GM18520 (cell line): ENCODE results near the gene KCNQ1.

Experiments
- ATAC-seq: cut with Tn5 transposase; IDR thresholded peaks from one replicate; pipeline ENCODE4 v1.9.1; 2021; ENCODE audit not compliant: unreplicated experiment

The KCNQ1 gene

DNA sequence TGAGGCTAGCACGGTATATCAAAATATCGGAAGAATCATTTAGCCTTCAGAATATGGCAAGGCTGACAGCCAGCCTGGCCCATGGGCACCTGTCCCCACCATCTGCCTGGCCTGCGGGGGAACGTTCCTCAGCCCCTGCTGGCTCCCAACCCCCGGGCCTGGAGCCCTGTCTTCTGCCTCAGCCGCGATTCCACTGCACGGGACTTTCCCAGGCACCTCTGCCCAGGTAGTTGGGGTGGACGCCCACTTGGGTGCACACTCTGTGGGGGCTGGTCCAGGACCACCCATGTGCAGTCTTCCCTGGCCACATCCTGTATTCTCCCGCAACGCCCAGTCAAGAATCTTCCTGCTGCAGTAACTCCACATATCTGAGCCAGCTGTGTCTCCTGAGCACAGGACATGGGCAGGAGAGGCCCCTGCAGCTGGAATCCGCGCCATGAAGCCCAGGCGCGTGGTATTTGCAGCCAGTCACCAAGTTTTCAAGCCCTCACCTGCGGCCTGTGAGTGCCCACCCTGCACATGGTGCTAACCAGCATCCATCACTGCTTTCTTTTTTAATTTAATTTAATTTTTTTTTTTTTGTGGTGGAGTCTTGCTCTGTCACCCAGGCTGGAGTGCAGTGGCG, 77.9 kb downstream of the KCNQ1 start:
- ATAC-seq: no peak

DNA sequence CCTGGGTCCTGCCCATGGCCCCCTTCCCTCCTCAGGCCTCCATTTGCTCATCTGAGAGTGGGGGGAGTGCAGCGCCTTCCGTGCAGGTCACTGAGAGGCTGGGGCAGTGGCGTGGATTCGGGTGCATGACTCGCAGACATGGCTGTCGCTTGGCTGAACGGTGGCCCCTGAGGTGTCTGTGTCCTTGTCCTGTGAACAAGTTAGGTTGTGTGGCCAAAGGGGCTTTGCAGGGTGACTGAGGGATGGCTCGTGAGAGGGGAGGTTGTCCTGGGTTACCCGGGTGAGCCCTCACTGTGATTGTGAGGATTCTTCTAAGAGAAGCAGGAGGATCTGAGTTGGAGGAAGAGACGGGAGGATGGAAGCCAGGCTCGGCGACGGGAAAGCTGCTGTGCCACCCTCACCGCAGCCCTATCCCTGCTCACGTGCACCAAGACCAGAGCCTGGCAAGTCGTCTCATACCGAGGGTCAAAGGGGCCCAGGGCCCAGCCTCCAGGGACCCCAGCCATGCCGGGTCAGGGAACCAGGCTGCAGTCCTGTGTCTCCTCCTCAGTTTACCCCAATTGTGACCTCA, 79.1 kb downstream of the KCNQ1 start:
- ATAC-seq: no peak

DNA sequence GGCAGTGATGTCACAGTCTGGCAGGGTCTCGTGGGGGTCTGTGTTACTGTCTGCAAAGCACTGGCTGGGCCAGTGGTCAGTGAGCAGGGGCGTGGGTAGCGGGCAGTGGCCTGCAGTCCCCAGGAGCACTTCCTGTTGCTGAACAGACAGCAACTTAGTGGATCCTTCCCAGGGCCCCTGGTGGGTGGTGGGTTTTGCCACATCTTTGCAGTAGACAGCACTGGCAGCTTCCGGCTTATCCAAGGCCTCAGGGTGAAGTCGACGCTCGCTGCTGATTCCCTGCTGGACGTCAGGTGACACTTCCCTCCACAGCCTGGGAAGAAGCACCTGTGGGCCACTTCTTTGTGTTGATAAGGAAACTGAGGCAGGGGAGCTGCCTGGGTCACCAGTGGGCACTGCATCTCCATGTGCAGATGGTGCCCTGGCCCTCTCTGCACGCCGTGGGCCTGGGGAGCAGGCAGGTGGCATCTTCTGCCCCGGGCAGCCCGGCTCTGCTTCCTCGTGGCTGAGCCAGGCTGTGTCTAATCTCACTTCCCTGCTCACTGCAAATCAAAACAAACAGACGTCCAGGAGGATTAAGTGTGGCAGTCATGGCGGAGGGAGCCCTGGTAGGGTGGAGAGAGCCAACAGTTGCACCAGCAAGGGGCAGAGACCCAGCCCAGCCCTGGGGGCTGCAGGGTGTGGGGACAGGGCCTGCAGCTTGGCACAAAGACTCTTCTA, 79.8 kb downstream of the KCNQ1 start:
- ATAC-seq: no peak

DNA sequence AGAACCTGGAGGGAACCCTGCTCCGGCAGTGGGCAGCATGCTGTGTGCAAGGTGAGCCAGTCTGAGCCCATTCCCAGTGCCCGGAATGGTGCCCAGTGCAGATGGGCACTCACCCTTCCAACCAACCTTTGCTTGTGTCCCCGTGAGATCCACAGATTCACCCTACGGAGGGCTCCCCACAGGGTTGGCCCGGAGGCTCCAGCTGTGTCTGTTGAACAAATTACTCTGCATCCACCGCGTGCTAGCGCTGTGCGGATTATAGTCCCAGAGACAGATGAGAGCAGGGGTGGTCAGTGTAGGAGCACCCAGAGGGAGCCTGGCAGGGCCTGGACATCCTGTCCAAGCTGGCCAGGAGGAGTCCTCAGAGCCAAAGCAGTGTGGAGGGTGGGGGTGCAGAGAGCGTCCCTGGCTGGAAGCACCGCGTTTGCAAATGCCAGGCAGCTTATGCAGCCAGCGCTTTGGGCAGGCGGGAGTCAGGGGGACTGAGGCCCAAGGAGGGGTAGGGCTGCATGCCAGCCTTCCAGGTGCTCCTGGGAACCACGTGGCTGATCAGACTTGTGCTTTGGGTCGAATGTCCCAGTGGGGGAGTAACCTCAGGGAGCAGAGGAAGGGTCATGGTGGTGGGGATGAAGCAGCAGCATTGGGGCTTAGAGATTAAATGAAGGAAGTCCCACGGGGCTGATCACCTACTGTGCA, 80.5 kb downstream of the KCNQ1 start:
- no peak for ATAC-seq

DNA sequence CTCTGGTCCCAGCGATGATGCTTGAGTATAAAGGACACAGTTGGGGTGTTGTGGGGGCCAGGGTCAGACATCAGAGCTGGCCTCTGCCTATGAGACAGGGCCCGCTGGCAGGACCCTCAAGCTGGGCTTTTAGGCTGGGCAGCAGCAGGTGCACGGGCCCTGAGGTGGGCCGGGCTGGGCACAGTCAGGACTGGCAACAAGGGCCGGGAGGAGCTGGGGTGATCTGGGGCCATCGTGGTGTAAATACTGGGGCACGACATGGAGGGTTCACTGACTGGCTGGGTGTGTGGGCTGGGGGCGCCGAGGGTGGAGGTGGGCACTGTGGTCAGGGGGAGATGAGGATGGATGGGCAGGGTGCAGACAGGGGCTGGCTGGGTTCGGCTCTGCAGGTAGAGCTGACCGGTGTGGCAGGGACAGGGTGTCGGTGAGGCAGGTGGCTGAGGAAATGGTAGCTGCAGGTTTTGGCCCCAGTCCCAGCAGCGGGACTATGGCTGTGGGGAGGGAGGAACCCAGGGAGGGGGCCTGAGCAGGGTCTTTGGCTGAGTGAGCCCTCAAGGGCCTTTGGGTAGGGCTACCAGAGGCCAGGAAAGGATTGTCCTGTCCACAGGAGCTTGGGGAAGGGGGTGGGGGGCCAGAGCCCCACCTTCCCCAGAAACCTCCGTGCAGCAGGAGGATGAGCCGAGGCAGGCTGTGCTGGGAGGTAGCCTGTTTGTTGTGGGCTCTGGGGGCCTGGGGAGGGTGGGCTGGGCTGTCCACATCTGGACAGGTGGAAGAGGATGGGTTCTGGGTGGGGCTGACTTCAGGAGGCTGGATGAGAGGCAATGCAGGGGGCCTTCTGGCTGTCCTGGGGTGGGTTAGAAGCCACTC, 81.4 kb downstream of the KCNQ1 start:
- no peak for ATAC-seq

DNA sequence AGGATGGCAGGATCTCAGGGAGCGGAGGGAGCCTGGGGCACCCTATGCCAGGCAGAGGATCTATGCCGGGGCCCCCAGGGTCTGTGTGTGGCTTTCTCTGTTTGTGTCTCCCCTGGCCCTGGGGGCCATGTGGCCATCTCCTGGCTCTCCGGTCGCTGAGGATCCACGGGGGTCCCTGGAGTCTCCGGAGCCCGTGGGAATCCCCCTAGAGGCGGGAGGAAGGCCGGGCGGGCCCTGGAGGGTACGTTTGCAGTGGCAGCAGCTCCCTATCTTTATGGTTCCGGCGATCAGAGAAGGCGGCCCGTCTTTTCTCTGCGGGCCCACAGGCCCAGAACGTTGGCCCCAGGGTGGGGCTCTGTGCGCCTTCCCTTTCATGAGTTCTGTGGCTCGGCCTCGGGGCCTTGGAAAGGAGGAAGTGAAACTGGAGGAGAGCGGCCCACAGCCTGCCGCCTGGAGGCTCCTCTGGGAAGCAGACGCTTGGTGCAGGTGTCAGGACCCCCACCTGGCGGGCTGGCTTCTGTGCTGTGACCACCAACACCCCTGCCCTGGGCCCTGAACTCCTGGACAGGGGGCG, 82.1 kb downstream of the KCNQ1 start:
- ATAC-seq: no peak

DNA sequence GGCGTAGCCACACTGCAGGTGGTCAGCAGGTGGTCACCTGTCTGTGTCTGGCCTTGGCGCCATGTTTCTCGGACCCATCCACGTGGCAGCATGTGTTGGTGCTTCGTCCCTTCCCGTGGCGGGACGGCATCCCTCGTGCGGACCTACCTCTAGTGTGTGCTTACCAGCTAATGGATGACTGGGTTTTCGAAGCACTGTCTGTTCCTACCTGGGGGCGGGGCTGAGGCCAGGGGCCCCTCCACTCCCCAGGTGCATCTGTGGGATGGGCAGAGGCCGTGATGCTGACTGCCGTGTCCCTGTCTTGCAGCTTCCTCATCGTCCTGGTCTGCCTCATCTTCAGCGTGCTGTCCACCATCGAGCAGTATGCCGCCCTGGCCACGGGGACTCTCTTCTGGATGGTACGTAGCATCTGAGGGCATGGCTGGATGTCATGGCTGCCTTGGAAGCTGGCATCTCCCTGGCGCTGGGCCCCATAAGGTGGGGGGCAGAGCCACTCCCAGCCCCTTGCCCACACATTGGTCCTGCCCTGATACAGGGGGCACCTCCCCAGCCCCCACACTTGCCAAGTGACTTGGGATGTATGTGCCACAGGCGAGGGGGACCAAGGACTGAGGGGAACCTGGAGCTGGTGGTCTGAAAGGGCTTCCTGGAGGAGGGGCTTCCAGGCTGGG, 82.9 kb downstream of the KCNQ1 start:
- no peak for ATAC-seq

DNA sequence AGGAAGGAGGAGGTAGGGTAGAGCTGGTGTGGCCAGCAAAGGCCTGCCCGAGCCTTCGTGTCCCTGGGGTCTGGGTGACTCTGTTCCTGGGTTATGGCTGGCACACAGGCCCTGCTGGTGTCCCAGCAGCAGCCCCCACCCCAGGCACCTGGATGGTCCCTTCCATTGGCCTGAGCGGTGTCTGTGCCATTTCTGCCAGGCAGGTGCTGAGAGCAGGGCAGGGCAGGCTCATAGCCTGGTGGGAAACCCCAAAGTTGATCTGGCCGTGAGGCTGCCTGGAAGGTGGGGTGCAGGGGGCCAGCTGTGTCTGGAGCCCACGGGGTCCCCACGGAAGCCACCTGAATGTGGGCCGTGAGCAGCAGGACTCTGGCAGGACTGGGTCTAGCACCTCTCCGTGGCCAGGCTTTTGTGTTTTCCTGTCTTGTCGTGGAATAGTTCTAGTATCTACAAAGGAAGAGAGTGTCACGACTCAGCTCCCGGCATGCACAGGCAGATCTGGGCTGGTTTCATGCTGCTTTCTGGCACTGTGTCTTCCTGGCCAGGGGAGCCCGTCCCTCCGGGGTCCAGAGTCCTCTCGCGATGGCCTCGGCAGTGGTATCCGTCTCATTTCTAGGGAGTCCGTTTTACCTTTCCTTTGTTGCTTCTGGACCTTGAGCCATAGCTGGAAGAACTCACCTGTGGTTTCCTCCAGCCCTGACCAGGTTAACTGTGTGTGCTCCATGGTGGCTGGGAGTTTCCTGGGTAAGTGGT, 83.7 kb downstream of the KCNQ1 start:
- ATAC-seq: no peak

DNA sequence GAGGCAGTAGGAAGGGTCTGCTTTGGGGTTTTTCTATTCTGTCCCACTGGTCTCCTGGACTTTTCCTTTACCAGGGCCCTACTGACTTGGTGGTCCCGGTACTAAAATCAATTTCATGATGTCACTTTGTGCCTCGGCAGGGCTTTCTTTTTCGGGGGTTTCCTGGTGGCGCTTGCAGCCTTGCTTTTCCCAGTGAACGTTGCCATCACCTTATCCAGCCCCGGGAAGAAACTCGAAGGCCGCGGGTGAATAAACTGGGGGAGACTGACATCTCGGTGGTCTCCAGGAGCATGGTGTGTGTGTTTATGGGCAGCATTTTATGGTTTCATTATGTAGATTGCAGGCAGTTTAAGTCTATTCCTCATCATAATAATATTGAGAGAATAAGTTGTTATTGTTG, 84.4 kb downstream of the KCNQ1 start:
- ATAC-seq: no peak

DNA sequence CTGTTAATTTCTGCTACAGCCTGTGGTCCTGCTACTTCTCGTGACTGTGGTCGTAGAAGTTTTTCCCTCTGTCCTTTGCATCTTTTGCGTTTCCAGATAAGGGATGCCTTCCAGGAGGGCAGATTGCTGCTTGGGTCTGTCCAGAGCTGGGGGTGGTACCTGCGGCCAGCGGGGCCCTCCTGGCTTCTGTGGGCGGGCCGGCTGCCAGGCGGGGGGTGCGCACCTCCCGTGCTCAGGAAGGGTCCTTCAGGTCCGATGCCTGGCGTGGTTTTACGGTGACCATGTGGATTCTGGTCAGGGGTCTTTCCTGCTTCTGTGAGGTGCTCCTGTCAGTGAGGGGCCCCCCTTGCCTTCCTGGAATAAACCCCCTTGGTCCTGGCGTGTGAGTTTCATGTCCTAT, 84.8 kb downstream of the KCNQ1 start:
- ATAC-seq: no peak

DNA sequence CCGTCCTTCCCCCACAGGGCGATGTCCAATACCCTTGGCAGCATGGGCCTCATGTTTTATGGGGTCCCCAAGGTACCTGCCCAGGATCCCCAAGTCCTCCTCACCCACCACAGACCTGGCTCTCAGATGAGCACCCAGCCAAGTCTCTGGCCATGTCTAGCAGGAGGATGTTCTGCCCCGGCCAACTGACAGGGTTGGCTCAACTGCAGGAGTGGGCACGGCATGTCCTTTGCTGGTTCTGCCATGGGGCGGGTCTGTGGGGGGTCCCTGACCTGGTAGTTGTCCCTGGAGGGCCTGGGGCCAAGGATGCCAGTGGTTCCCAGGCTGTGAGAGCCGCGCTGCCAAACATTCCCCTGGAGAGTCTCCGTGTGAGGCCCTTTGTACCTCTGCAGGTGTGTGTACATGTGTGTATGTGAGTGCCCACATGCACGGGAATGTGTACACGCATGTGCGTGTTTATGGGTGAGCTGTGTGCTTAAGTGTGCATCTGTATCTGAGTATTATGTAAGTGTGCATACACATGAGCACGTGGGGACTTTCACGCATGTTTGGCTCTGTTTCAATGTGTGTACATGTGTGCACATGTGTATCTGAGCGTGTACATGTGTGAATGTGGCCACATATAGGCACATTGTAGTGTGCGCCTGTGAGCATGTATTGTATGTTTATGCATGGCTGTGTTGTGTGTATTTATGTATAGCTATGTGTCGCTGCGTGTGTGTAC, 85.5 kb downstream of the KCNQ1 start:
- no peak for ATAC-seq

DNA sequence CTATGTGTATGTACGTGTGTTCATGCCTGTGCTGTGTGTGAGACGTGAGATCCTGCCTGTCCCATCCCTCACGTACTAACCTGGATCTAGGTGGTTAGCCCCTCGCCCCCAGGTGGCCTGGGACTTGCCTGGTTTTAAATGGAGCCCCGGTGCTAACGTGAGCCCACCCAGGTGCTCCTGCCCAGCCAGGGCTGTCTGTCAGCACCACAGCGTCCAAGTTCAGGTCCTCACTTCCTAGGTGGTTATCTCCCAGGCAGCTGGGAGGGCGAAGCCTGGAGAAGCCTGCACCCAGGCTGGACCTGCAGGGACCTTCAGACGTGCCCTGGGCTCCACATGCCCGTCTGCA, 86.0 kb downstream of the KCNQ1 start:
- no peak for ATAC-seq

DNA sequence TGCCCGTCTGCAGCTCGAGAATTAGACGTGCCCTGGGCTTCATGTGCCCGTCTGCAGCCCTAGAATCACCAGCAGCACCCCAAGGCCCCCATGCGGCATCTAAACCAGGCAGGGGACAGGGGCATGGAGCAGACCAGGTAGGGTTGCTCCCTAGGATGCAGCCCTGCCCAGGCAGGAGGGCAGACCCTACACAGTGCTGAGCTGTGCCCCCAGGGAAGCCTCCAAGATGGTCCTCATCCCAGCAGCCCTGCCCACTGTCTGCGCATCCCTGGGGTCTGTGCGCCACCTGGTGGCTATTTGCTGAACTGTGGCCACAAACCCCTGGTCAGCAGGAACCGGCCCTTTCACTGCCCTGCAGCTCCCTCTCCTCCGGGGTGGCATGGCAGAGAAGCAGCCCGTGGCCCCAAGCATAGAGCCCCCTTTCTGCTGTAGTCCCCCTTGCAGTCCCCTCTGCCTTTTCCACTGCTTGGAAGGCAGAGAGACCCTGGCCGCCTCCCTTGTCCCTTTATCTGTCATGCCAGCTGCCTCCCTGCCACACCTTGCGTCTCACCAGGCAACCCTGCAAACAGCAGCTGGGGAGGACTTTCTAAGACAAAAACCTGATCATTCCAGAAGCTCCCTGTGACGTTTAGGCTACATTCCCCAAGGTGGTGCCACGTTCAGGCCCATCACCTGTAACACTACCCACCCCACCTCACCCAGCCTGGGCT, 86.6 kb downstream of the KCNQ1 start:
- ATAC-seq: no peak

DNA sequence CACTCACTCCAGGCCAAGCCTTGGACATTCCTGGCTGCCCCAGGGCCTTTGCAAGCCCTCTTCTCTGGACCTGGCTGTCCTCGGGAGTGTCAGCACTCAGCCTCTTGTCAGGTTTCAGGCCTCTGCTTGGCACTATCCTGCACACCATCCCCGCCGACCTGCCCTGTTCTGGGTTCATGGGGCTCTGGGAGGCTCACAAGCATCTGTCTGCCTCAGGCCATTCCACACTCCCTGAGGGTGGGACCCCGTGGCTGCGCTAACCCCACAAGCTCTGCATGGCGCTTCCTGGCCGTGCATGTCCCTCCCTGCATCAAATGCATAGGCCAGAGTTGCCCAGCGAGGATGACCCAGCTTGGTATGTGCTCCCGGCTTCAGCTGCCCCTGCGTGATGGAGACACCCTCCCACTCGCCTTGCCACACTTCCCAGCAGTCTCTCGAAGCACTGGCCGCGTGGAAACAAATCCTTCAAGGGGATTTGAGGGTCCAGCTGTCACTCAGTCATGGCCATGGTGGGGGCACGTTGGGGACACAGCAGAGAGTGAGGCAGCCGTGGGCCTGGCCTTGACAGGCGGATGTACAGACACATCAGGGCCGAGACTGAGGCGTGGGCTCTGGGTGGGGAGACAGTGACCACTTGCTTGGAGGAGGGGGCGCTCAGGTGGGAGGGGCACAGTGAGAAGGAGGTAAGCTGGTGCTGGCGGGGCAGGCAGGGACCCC, 87.3 kb downstream of the KCNQ1 start:
- ATAC-seq: no peak

DNA sequence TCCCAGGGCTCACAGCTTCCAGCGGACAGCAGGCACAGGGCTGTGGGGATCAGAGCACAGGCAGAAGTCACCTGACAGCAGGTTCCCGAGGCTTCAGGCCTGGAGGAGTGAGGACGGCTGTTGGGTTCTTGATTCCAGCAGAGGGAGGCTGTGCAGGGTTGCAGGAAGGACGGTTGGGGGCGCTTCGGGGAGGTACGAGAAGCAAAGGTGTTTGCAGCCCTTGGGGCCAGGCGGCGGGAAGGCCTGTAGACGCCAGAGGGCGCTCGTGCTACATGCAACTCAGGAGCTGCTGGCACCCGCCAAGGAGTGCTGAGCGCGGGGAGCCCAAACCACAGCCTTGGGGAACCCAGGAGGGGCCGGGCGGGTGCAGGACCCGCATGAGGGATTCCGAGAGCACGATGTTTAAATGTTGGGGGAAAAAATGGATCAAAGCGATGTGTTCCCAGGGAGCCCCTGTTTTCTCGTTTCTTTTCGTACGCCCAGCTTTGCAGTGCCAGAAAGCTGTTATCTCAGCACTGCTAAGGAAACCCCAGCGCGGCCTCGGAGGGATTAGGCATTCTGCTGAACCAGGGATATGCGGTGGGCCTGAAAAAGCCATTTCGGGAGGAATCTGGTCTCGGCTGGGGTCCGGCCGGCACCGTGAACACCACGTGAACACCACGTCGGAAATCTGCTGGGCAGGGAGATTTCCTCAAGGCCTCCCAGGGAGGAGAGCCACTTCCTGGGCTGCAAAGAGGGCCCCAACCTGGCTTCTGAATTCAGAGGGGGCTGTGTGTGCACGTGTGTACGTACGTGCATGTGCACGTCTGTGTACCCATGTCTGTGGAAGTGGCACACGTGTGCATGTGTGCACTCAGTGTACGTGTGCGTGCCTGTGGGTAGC, 88.1 kb downstream of the KCNQ1 start:
- ATAC-seq: no peak

DNA sequence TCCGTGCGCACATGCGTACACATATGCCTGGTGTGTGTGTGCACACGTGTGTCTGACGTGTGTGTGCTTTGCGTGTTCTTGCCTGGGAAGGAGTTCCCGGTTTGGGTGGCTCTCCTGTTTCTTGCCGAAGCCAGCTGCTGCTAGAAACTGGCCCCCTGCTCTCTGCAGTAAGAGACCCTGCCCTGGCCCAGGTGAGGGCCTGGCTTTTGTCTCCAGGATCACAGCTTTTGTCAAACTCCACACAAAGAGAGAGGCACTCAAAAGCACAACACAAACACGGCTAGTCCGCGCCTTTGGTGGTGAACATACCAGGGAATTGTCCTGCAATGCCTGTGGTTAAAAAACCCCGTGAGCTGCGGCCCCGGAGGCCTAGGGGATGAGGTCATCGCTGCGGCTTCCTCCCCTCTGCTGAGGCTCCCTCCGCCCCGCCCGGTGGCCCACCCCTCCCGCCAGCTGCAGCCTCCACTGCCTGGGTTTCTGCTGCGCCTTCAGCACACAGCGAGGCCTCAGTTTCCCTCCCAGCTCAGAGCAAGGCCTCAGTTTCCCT, 88.9 kb downstream of the KCNQ1 start:
- ATAC-seq: no peak
